ENCODE measurements around the gene VSTM2L.

Gene VSTM2L

DNA sequence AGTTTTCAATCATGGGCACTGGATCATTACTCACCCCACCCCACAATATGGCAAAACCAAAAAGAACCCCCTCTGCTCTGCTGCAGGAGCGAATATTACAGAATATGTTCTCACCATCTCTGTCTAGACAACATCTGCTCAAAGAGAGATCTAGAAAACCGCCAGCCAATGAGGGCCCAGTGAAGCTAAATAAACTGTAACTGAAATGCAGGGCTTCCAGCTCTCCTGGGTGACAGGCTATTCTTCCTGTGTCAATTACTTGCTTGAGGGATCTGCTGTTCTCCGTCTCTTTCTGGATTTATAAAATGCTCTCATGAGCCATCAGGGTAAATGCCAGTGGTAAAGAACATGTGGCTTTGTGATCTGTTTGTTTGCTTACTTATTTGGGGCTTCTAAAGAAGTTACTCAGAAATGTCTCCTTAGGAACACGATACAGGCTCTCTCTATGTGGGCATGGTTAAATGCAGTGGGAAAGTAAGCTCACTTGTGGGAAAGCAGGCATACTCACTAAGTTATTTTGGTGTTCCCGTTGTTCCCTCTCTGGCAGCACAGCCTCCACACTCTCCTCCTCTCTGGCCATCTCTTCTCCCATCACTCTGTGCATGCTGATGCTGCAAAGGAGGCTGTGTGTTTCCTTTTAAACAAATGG, 85.5 kb downstream of the VSTM2L start:
- no peak for DNase-seq (ENCODE audit: low spot score)

DNA sequence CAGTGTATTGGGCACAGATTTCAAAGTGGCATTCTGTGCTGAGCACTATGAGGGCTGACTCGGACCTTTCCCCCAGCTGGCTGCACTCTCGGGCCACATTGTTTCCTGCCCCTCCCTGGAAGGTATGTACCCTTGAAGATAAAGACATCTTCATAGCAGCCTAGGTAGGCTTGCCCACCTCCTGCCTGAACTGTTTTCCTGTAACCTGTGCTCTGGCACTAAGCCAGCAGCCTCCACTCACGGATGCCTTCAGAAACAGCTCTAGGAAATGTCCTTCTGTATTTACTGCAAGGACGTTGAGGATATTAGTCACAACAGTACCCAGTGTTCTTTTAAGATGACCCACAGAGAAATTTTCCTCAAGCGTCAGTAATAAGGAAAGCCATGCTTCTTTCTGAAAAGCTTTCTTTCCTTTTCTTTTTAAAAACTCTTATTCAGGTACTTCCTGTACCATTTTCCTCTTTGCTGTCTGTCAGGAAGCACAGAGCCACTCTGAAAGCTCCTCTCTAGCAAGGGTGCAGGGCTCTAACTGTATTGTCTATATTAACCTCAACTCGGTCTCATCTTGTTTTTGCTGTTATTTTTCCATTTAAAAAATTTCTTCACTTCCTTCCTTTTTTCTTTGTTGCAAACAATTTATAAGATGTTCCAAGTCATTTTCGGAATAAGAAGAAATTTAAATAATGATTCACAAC, 86.8 kb downstream of the VSTM2L start:
- DNase-seq (ENCODE audit: low spot score) = peak; percentile 82

DNA sequence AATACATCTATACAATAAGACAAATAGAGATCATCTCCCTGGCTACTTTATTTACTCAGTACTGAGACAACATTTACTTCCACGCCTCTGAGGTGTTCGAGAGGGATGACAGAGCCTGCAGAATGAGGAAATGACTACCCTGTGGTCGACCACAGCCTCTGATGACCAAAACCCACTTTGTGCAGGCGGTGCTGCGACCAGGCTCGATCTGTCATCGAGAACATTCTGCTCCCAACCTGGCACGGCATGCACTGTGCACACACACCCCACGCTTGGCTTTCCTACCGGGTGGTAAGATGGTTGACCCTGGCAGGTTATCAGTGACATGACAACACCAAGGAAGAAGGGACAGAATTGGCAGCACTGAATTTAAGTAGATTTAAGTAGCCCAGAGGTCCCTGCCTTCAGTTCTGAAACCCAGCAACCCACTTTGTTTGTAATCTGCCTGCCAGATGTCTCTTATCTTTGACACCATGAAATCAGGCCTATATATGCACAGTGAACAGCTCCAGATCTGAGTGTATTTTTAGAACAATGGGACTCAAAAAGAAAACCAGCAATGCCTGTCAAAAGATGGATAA, 87.7 kb downstream of the VSTM2L start:
- DNase-seq (ENCODE audit: low spot score) = peak; percentile 96

DNA sequence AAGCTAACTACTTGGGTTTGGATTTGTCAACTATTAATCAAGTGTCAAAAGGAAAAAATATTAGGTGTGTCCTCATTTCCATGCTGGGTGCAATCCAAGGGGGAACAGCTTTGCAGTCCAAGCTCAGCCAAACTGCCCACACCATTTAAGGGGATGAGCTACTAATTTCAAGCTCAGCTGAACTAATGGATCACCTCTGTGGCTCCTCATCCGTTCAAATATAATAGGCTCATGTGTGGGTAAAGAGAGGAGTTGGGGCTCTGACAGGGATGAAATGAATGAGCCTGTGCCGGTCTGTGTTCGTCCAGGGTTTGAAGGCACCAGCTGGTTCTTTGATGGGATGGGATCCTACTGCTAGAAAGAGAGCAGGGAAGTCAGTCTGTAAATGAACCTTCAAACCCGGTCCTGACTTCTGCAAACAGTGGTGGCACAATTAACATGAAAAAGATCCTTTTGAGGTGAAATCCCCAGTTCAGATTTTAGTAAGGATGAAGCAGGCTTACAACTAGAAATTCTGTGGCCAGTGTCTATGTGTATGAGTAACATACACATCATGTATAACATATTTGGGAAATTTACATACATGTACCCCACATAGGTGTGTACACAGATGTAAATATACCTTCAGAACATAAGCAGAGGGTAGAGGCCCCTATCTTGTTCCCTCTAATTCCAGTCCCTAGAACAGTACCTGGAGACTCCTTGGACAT, 88.4 kb downstream of the VSTM2L start:
- DNase-seq (ENCODE audit: low spot score) = no peak

DNA sequence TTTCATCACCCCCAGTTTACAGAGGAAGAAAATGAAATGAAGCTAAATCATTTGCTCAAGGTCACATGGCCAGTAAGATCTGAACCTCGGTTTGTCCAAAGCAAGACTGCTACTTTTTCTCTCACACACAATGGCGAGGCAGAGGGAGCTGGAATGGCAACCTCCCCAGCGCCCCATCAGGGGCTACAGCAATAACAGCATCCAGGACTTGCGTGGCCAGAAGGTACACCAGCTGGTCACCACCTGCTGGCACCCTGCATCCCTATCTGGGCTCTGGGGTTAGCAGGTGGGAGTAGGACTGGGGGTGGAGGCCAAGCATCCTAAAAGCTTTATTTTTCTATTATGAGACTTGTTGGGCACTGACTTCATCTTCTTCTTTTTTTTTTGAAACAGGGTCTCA, 89.0 kb downstream of the VSTM2L start:
- no peak for DNase-seq (ENCODE audit: low spot score)

DNA sequence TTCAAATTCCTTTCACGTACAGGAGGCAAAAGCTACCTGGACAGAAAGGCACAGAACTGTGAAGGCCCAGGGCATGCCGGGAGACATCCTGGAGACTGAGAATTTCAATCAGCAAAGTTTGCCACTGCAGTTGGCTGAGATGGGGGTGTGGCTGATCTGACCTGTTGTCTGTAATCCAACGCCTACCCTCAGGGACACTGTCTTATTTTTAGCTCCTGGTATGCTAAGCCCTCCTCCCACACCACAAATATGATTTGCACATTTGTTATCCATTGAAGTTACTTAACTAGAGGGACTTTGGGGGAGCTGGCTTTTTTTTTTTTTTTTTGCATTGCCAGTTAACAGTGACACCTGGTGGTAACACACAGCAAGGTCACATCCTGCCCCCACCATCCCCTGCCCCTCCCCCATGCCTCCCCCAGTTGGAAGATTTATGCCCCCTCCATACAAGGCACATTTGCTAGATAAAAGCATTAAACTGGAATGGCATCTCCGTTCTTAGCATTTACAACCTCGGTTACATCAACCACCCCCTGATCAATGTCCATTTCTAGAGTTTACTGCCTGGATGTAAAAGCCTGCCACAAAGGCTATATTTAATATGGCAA, 90.0 kb downstream of the VSTM2L start:
- peak; percentile 79 for DNase-seq (ENCODE audit: low spot score)

DNA sequence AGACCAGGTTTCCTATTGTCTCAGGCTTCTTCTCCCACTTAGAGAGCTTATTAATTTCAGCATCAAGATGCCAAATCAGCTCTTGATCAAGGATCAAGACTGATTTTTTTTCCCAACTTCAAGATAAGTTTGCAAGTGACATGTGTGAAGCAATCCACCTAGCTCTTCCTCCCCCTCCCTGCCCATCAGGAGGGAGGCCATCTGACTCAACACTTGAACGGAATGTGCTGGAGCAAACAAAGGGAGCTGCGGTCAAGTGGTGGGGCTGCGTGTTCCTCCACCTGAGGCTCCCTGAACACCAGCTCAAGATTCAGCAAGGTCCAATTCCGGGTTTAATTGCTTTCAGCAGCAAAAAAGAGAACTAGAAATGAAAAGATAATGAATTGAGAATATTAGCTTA, 91.6 kb downstream of the VSTM2L start:
- DNase-seq (ENCODE audit: low spot score) = peak; percentile 62

All from kidney tubule cell (primary cell).